GM12878 (cell line): ENCODE results near the gene AREG. TPM values are rescaled to one million over a fixed set of nuclear protein-coding genes. Genes with fewer than 3 reads are reported as not detected.

Source experiments
- ATAC-seq: fragments of 200-7000 bp; cut with Tn5 transposase; 3 replicates; pipeline ENCODE4 v1.9.1; 2020; ENCODE audit warnings: mild to moderate bottlenecking, moderate library complexity
- BruUV-seq: library from RNA; stranded (reverse); fragments of 400-500 nt; replicated peaks from 2 replicates; lab custom pipeline; 2021; lab: Mats Ljungman, UMichigan
- CTCF ChIA-PET: fragments of 300-600 bp; sonication (Branson Sonifier 250); formaldehyde crosslinking; extraction: SDS; loops from one replicate; lab custom pipeline; 2021; ENCODE audit warnings: inconsistent platforms; lab: Yijun Ruan, JAX
- POLR2A ChIA-PET: fragments of 350-600 bp; formaldehyde crosslinking; extraction: SDS; loops from one replicate; lab custom pipeline; 2021; ENCODE audit warnings: inconsistent platforms; lab: Charles Lee
- RAD21 ChIA-PET: fragments of 300-600 bp; sonication (Branson Sonifier 250); formaldehyde crosslinking; loops from one replicate; lab custom pipeline; 2023; ENCODE audit warnings: antibody characterized with exemption; ENCODE audit not compliant: unreplicated experiment; lab: Charles Lee
- SMC1A ChIA-PET: fragments of 300-600 bp; sonication (Branson Sonifier 250); formaldehyde crosslinking; loops from one replicate; lab custom pipeline; 2023; ENCODE audit not compliant: unreplicated experiment, uncharacterized antibody; lab: Charles Lee
- DNase-seq: peaks from one replicate; pipeline ENCODE4 v3.0.0-alpha.2; 2011; ENCODE audit warnings: low read depth, low spot score
- FAIRE-seq: peaks from 3 replicates; lab custom pipeline; 2011; peaks lifted over from hg19 to GRCh38; lab: Jason Lieb, UNC
- H2AFZ ChIP-seq: 2 replicates; pipeline ENCODE4 v1.6.0; 2011; ENCODE audit warnings: low read depth, low read length, control low read depth; ENCODE audit not compliant: control insufficient read depth
- H3K27ac ChIP-seq: 2 replicates; pipeline ENCODE4 v1.5.1; 2011; ENCODE audit warnings: control low read depth; ENCODE audit not compliant: control insufficient read depth, insufficient read depth
- H3K27me3 ChIP-seq, 2 experiments: replicated peaks in 1 of 2; 2 replicates each; pipeline versions ENCODE4 v1.6.0 to v1.6.1; 2011; ENCODE audit warnings: low read length in 1 of 2; ENCODE audit not compliant: control insufficient read depth in 2 of 2, insufficient read depth in 2 of 2
- H3K36me3 ChIP-seq, 2 experiments: 2 replicates each; pipeline ENCODE4 v1.5.1; 2011; ENCODE audit warnings: low read length in 1 of 2; ENCODE audit not compliant: control insufficient read depth in 2 of 2, insufficient read depth in 2 of 2
- H3K4me1 ChIP-seq: 2 replicates; pipeline ENCODE4 v1.6.1; 2011; ENCODE audit warnings: mild to moderate bottlenecking, low read length, moderate library complexity, mixed read lengths; ENCODE audit not compliant: control insufficient read depth, insufficient read depth
- H3K4me2 ChIP-seq: 2 replicates; pipeline ENCODE4 v1.6.0; 2011; ENCODE audit warnings: control low read depth; ENCODE audit not compliant: control insufficient read depth, insufficient read depth
- H3K4me3 ChIP-seq: fragments of 200-600 bp; sonication (generic); 2 replicates; pipeline ENCODE4 v1.5.1; 2016
- H3K79me2 ChIP-seq: 2 replicates; pipeline ENCODE4 v1.6.0; 2011; ENCODE audit warnings: low read length; ENCODE audit not compliant: control insufficient read depth, insufficient read depth
- H3K9ac ChIP-seq: 2 replicates; pipeline ENCODE4 v1.8.0; 2011; ENCODE audit warnings: low read length, control low read depth, mixed read lengths; ENCODE audit not compliant: control insufficient read depth, insufficient read depth
- H3K9me3 ChIP-seq: replicated peaks from 3 replicates; pipeline ENCODE4 v1.5.1; 2011; ENCODE audit warnings: mild to moderate bottlenecking, low read length; ENCODE audit not compliant: control insufficient read depth, insufficient read depth
- H4K20me1 ChIP-seq: 2 replicates; pipeline ENCODE4 v1.6.0; 2011; ENCODE audit not compliant: control insufficient read depth, insufficient read depth
- ATF3 ChIP-seq: IDR thresholded peaks from 2 replicates; pipeline ENCODE4 v1.6.1; 2011; ENCODE audit warnings: low read depth, mild to moderate bottlenecking, low read length, moderate library complexity, borderline replicate concordance; ENCODE audit errors: extremely low read depth
- ETV6 ChIP-seq, 2 experiments: fragments of 450-650 bp in 1 of 2; IDR thresholded peaks in 1 of 2; conservative IDR thresholded peaks in 1 of 2; 2 replicates each; pipeline ENCODE4 v1.6.1; 2014; ENCODE audit warnings: antibody characterized with exemption in 1 of 2, borderline replicate concordance in 1 of 2, low read depth in 1 of 2, mild to moderate bottlenecking in 1 of 2, moderate library complexity in 1 of 2
- IKZF1 ChIP-seq: fragments of 450-650 bp; conservative IDR thresholded peaks from 2 replicates; pipeline ENCODE4 v1.6.1; 2017; ENCODE audit warnings: antibody characterized with exemption, mild to moderate bottlenecking
- IKZF2 ChIP-seq, 2 experiments: fragments of 450-650 bp; IDR thresholded peaks; 2 replicates each; pipeline ENCODE4 v1.6.1; 2017; ENCODE audit warnings: mild to moderate bottlenecking in 2 of 2, moderate library complexity in 2 of 2
- POU2F2 ChIP-seq: IDR thresholded peaks from 3 replicates; pipeline ENCODE4 v1.6.1; 2011; ENCODE audit warnings: low read depth, mild to moderate bottlenecking, low read length, borderline replicate concordance
- SREBF1 ChIP-seq: IDR thresholded peaks from 2 replicates; pipeline ENCODE4 v1.6.1; 2012; ENCODE audit warnings: mild to moderate bottlenecking, low read length
- STAT1 ChIP-seq: fragments of 450-650 bp; conservative IDR thresholded peaks from 2 replicates; pipeline ENCODE4 v1.6.1; 2014; ENCODE audit warnings: antibody characterized with exemption, mild to moderate bottlenecking
- WGBS: methylation state at CpG from one replicate; pipeline ENCODE4 v1.1.6; 2016; ENCODE audit warnings: low lambda C conversion rate; ENCODE audit not compliant: insufficient replicate concordance, insufficient coverage; ENCODE audit errors: missing lambda C conversion rate; 5-methylcytosine and 5-hydroxymethylcytosine counted together
- in situ Hi-C: fragments of 300-500 bp; cut with MboI; formaldehyde crosslinking; loops from 9 replicates; pipeline ENCODE4 v1.14.3; 2018; ENCODE audit warnings: mixed read lengths
- intact Hi-C: fragments of 100-400 bp; cut with micrococcal nuclease; formaldehyde crosslinking; loops from one replicate; pipeline ENCODE4 v1.14.2; 2022; ENCODE audit not compliant: unreplicated experiment
- polyA plus RNA-seq, 11 experiments: library from polyadenylated mRNA; depleted of rRNA in 4 of 11; unstranded in 6 of 11; stranded (reverse) in 5 of 11; fragments of >200 nt; fragmentation: Nextera tagmentation in 4 of 11; fragmentation: Illumina TruSeq in 1 of 11; extraction: Ambion mirVana in 4 of 11; extraction: Trizol in 1 of 11; gene quantifications; 1 replicate in 1 of 11; 2 replicates in 10 of 11; pipeline versions ENCODE4 v1.2.1 to v1.2.3, GENCODE V29; 2011 to 2016; ENCODE audit warnings: inconsistent platforms in 2 of 11, missing spikeins in 2 of 11, low read depth in 1 of 11
- total RNA-seq, 4 experiments: library from RNA; depleted of rRNA in 3 of 4; stranded (reverse); fragments of >200 nt in 3 of 4; fragmentation: Illumina TruSeq in 1 of 4; extraction: Trizol in 1 of 4; gene quantifications; 2 replicates each; pipeline versions ENCODE4 v1.2.1 to v1.2.3, GENCODE V29; 2013 to 2021
- TF ChIP-seq, protein P1 (sequence below): fragments of 450-650 bp; IDR thresholded peaks from 2 replicates; pipeline ENCODE4 v1.6.1; 2017; ENCODE audit warnings: mild to moderate bottlenecking
- TF ChIP-seq, protein P2 (sequence below): fragments of 450-650 bp; IDR thresholded peaks from 2 replicates; pipeline ENCODE4 v1.6.1; 2017; ENCODE audit warnings: antibody characterized with exemption, mild to moderate bottlenecking, moderate library complexity

Gene AREG
- total and polyA plus RNA-seq, 10 of the 15 experiments (the other 5 are each of a cell fraction or from before 2014, with no cell fraction given), result 0.25 to 0.37 TPM; not detected in 8

DNA sequence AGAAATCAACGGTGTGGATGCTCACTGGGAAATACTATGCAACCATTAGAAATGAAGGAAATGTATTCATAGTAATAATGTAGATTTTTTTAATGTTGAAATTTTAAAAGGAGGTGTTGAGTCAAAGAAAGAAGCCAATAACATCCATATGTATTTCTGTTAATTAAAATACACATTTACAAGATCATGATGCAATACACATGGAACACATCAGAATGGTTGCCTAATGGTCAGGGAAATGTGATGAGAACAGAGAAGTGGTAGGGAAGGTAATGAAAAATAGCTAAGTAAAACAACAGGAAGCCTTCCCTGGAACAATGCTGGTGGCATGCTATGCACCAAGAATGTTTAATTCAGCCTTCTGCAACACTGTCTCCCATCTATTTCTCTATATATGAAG lies 18.2 kb downstream of the AREG start:
- no peaks in the 10 kb centered on the region for H3K4me1 ChIP-seq
- no TSS peak for BruUV-seq
- no peak for FAIRE-seq

More for the DNA sequence above, 18.2 kb downstream of the AREG start:
- WGBS, result 4% methylated on average over 1 of the region's 1 CpG
- ATAC-seq, result no peak
- TF ChIP-seq, protein P1, sequence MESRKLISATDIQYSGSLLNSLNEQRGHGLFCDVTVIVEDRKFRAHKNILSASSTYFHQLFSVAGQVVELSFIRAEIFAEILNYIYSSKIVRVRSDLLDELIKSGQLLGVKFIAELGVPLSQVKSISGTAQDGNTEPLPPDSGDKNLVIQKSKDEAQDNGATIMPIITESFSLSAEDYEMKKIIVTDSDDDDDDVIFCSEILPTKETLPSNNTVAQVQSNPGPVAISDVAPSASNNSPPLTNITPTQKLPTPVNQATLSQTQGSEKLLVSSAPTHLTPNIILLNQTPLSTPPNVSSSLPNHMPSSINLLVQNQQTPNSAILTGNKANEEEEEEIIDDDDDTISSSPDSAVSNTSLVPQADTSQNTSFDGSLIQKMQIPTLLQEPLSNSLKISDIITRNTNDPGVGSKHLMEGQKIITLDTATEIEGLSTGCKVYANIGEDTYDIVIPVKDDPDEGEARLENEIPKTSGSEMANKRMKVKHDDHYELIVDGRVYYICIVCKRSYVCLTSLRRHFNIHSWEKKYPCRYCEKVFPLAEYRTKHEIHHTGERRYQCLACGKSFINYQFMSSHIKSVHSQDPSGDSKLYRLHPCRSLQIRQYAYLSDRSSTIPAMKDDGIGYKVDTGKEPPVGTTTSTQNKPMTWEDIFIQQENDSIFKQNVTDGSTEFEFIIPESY, result no peak
- TF ChIP-seq, protein P2, sequence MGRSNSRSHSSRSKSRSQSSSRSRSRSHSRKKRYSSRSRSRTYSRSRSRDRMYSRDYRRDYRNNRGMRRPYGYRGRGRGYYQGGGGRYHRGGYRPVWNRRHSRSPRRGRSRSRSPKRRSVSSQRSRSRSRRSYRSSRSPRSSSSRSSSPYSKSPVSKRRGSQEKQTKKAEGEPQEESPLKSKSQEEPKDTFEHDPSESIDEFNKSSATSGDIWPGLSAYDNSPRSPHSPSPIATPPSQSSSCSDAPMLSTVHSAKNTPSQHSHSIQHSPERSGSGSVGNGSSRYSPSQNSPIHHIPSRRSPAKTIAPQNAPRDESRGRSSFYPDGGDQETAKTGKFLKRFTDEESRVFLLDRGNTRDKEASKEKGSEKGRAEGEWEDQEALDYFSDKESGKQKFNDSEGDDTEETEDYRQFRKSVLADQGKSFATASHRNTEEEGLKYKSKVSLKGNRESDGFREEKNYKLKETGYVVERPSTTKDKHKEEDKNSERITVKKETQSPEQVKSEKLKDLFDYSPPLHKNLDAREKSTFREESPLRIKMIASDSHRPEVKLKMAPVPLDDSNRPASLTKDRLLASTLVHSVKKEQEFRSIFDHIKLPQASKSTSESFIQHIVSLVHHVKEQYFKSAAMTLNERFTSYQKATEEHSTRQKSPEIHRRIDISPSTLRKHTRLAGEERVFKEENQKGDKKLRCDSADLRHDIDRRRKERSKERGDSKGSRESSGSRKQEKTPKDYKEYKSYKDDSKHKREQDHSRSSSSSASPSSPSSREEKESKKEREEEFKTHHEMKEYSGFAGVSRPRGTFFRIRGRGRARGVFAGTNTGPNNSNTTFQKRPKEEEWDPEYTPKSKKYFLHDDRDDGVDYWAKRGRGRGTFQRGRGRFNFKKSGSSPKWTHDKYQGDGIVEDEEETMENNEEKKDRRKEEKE, result no peak
- TF ChIP-seq ATF3 (no peak), SREBF1 (no peak), IKZF1 (no peak), POU2F2 (no peak), ETV6 (conservative IDR thresholded peaks at IDR 0.05 in 1 of 2, IDR thresholded peaks at IDR 0.05 in 1 of 2; ENCODE audit: borderline replicate concordance in 1 of 2, low read depth in 1 of 2) (no peak), STAT1 (no peak), IKZF2 (IDR thresholded peaks at IDR 0.05) (no peak)
- Histone ChIP-seq H4K20me1 (no peaks in the 10 kb centered on the region), H3K9me3 (no peaks in the 10 kb centered on the region), H3K27ac (no peak overlapping the region), H3K27me3 (no peaks in the 10 kb centered on the region; a peak in 1 of 4 replicates), H2AFZ (no peak overlapping the region), H3K36me3 (no peaks in the 10 kb centered on the region), H3K9ac (no peak overlapping the region), H3K79me2 (no peaks in the 10 kb centered on the region), H3K4me2 (no peak overlapping the region), H3K4me3 (no peak overlapping the region)
- POLR2A ChIA-PET, result no interaction called here
- no peak for DNase-seq
- SMC1A ChIA-PET, result interaction anchor here (0.7 to 1.0 kb wide), 2 partner anchors 53 to 55 kb away, joined by 3 read pairs; no protein-coding TSS in a partner anchor
- CTCF ChIA-PET, result interaction anchor here (1.3 kb wide), 1 partner anchor 84 kb away, joined by 3 read pairs; no protein-coding TSS in a partner anchor
- intact Hi-C loops, result no loop called here
- in situ Hi-C loops, result no loop called here
- RAD21 ChIA-PET, result no interaction called here
